GM23338 (cell line): Measurements from ENCODE around the gene CANT1. TPM values are rescaled to one million over a fixed set of nuclear protein-coding genes. Genes with fewer than 3 reads are reported as not detected.

Source experiments
- EZH2phosphoT487 ChIP-seq: fragments of 200-600 bp; sonication (generic); IDR thresholded peaks from one replicate; pipeline ENCODE4 v1.8.1; 2018; ENCODE audit warnings: antibody characterized with exemption; ENCODE audit not compliant: unreplicated experiment
- NANOG ChIP-seq: IDR thresholded peaks from 2 replicates; pipeline ENCODE4 v1.6.1; 2016; ENCODE audit warnings: antibody characterized with exemption, borderline replicate concordance
- POLR2AphosphoS5 ChIP-seq: IDR thresholded peaks from 2 replicates; pipeline ENCODE4 v1.6.1; 2016; ENCODE audit warnings: antibody characterized with exemption, low read depth
- STAT1 ChIP-seq: IDR thresholded peaks from one replicate; pipeline ENCODE4 v1.6.1; 2016; ENCODE audit warnings: antibody characterized with exemption; ENCODE audit not compliant: unreplicated experiment
- ZNF114 ChIP-seq: fragments of 250-450 bp; sonication (Bioruptor Pico); IDR thresholded peaks from 2 replicates; pipeline ENCODE4 v1.5.0; 2020; ENCODE audit warnings: mild to moderate bottlenecking, moderate library complexity
- ZNF462 ChIP-seq: fragments of 250-450 bp; sonication (Bioruptor Pico); IDR thresholded peaks from 2 replicates; pipeline ENCODE4 v1.5.0; 2020; ENCODE audit warnings: mild to moderate bottlenecking, moderate library complexity
- polyA plus RNA-seq: library from polyadenylated mRNA; unstranded; fragments of >200 nt; fragmentation: Nextera tagmentation; extraction: Ambion mirVana; gene quantifications from 2 replicates; pipeline ENCODE4 v1.2.1, GENCODE V29; 2016
- total RNA-seq: library from RNA; depleted of rRNA; stranded (reverse); fragments of >200 nt; shearing (Covaris generic); gene quantifications from 2 replicates; pipeline ENCODE4 v1.2.3, GENCODE V29; 2014
- TF ChIP-seq, protein P1 (sequence below): IDR thresholded peaks from one replicate; pipeline ENCODE4 v1.6.1; 2018; ENCODE audit warnings: antibody characterized with exemption; ENCODE audit not compliant: unreplicated experiment

Gene CANT1
- total and polyA plus RNA-seq, 2 experiments from 2014 or later, result 5.9 to 38.8 TPM

GRCh38 chr17:78997231-78997741, 12.3 kb downstream of the CANT1 start (continued):
- no peak for TF ChIP-seq ZNF462 (CRISPR knock-in tag)
- TF ChIP-seq EZH2phosphoT487, result no peak
- TF ChIP-seq POLR2AphosphoS5, result no peak
- TF ChIP-seq STAT1, result no peak
- no peak for TF ChIP-seq NANOG
- TF ChIP-seq, protein P1, sequence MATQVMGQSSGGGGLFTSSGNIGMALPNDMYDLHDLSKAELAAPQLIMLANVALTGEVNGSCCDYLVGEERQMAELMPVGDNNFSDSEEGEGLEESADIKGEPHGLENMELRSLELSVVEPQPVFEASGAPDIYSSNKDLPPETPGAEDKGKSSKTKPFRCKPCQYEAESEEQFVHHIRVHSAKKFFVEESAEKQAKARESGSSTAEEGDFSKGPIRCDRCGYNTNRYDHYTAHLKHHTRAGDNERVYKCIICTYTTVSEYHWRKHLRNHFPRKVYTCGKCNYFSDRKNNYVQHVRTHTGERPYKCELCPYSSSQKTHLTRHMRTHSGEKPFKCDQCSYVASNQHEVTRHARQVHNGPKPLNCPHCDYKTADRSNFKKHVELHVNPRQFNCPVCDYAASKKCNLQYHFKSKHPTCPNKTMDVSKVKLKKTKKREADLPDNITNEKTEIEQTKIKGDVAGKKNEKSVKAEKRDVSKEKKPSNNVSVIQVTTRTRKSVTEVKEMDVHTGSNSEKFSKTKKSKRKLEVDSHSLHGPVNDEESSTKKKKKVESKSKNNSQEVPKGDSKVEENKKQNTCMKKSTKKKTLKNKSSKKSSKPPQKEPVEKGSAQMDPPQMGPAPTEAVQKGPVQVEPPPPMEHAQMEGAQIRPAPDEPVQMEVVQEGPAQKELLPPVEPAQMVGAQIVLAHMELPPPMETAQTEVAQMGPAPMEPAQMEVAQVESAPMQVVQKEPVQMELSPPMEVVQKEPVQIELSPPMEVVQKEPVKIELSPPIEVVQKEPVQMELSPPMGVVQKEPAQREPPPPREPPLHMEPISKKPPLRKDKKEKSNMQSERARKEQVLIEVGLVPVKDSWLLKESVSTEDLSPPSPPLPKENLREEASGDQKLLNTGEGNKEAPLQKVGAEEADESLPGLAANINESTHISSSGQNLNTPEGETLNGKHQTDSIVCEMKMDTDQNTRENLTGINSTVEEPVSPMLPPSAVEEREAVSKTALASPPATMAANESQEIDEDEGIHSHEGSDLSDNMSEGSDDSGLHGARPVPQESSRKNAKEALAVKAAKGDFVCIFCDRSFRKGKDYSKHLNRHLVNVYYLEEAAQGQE, result no peak
- TF ChIP-seq ZNF114 (CRISPR knock-in tag), result no peak
